ENCODE results near the gene TFAP2D.

Gene TFAP2D

DNA sequence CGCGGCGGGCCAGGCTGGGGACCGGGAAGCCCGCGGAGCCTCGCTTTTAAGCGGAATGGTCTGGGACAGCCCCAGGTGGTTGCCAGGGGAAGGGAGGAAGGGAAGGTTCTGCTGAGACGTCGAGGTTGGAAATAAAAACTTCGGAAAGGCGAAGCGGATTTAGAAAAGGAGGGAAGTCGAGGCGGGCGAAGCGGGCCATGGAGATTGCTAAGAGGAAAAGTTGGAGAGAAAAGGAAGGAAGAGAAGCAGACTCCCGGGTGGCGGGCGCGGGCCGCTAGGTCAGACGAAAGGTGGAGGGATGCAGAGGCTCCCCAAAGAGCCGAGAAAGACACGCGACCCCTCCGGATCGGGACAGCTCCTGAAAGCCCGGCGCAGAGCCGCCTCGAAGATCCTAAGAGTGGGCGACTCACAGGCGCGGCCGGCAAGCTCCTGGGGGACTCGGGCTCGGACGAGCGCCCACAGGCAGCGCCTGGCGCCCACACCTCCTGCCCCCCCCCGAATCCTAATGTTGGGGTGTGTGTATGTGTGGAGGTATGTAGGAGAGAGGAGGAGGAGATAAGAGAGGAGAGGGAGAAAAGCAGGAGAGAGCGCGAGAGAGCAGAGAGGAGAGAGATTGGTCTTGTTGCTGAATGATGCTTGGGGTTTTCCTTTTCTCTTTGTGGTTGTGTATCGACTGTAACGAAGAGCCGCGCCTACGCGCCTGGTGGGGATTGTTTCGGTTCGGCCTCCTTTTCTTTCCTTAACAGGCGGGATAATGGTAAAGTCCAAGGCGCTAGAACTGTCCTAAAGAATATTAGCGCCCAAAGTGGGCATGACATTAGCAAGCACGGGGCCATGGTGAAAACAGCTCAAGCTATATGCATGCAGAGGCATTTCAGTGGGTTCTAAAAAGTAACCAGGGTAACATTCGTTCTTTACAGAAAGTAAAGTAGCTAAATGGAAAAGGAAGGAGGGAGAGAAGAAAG lies 106.9 kb downstream of the TFAP2D start:
- DNase-seq, result no peak

DNA sequence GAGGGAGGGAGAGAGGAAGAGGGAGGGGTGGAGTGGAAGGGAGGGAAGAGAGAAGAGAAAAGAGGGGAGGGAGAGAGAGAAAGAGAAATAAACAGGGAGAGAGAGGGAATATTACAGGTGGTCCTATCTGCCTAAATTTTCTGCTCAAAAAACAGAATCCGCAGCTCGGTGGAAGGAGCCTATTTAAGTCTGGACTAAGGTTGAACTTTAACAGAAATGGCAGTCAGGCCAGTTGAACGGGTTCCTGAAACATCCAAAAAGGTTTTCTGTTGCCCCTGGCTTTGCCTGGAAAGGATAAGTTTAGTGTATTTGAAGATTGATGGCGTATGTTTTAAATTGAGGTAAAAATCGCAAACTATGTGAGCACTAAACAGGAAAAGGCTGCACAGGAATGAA lies 107.5 kb downstream of the TFAP2D start:
- no peak for DNase-seq

DNA sequence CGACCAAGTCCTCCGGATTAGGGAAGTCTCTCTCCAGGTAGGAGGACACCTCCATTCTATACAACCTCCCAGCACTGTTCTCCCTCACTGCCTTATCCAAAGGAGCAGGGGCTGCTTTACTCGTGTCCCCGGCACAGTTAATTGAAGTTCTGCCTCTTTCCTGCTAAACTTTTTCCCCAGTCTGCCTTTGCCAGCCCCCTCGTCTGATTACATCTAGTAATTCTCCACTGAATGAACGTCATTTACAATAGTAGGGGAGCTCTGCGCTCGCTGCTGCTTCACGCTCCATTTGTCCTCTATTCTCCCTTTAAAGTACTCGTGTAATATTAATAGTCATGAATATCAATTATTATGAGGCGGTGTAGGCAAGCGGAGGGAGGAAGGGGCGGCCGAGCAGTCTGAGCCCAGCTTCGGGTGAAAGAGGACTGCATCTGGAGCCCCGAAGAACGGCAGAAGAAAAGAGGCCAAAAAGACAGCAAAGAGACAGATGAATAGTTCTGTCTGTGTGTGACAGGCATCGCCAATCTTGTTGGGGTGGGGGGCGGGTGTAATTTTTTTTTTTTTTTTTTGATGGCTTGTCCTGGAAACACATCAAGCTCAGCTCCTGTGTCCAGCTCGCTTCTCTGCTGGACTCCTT lies 108.2 kb downstream of the TFAP2D start:
- DNase-seq, result no peak

DNA sequence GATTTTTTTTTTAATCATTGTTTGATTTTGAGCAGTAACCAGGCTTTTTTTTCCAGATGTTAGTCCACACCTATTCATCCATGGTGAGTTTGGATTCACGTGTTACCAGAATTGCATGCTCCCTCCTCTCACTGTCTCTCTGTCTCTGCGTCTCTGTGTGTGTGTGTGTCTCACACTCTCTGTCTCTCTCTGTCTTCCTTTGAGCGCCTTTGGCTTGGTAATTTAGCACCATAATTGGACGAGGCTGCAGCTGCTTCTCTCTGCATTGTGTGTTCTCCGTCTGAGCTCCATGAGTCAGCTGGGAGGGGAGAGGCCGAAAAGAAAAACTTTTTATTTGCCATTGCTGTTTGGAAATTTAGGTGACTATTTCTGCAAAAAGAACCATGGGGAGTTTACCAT lies 108.8 kb downstream of the TFAP2D start:
- DNase-seq, result no peak
